Hepatocyte (in vitro differentiated cells): ENCODE measurements around the gene CSNK1G3. TPM values are rescaled to one million over a fixed set of nuclear protein-coding genes. Genes with fewer than 3 reads are reported as not detected.

Experiments used
- DNase-seq: peaks from one replicate; pipeline ENCODE4 v3.0.0-alpha.2; 2016; ENCODE audit warnings: low spot score
- H2AFZ ChIP-seq: fragments of 200-600 bp; sonication (generic); 2 replicates; pipeline ENCODE4 v1.6.0; 2016; ENCODE audit warnings: antibody characterized with exemption, mild to moderate bottlenecking
- H3K27ac ChIP-seq: fragments of 200-600 bp; sonication (generic); 2 replicates; pipeline ENCODE4 v1.5.1; 2016; ENCODE audit warnings: mild to moderate bottlenecking
- H3K27me3 ChIP-seq: fragments of 200-600 bp; sonication (generic); 2 replicates; pipeline ENCODE4 v1.6.1; 2016
- H3K36me3 ChIP-seq: fragments of 200-600 bp; sonication (generic); replicated peaks from 2 replicates; pipeline ENCODE4 v1.5.1; 2016; ENCODE audit warnings: low read depth; ENCODE audit not compliant: insufficient read depth
- H3K4me1 ChIP-seq: fragments of 200-600 bp; sonication (generic); 2 replicates; pipeline ENCODE4 v1.5.1; 2016; ENCODE audit warnings: mild to moderate bottlenecking, moderate library complexity; ENCODE audit not compliant: insufficient read depth
- H3K4me2 ChIP-seq: fragments of 200-600 bp; sonication (generic); 2 replicates; pipeline ENCODE4 v1.6.0; 2016
- H3K4me3 ChIP-seq: fragments of 200-600 bp; sonication (generic); 2 replicates; pipeline ENCODE4 v1.5.1; 2016; ENCODE audit warnings: mild to moderate bottlenecking
- H3K79me2 ChIP-seq: fragments of 200-600 bp; sonication (generic); 2 replicates; pipeline ENCODE4 v1.6.0; 2017; ENCODE audit warnings: mild to moderate bottlenecking
- H3K9me2 ChIP-seq: fragments of 200-600 bp; sonication (generic); replicated peaks from 2 replicates; pipeline ENCODE4 v1.6.0; 2017; ENCODE audit warnings: mild to moderate bottlenecking; ENCODE audit not compliant: insufficient read depth
- H3K9me3 ChIP-seq: fragments of 200-600 bp; sonication (generic); 2 replicates; pipeline ENCODE4 v1.5.1; 2016; ENCODE audit warnings: low read depth, mild to moderate bottlenecking
- H4K20me1 ChIP-seq: fragments of 200-600 bp; sonication (generic); 2 replicates; pipeline ENCODE4 v1.6.0; 2016; ENCODE audit warnings: mild to moderate bottlenecking; ENCODE audit not compliant: insufficient read depth, poor library complexity, severe bottlenecking
- CTCF ChIP-seq: fragments of 200-600 bp; sonication (generic); IDR thresholded peaks from 2 replicates; pipeline ENCODE4 v1.5.1; 2016; ENCODE audit warnings: antibody characterized with exemption, mild to moderate bottlenecking; ENCODE audit not compliant: poor library complexity
- EZH2 ChIP-seq: fragments of 200-600 bp; sonication (generic); IDR thresholded peaks from 2 replicates; pipeline ENCODE4 v1.6.1; 2016; ENCODE audit warnings: antibody characterized with exemption, mild to moderate bottlenecking, borderline replicate concordance
- EZH2phosphoT487 ChIP-seq: fragments of 200-600 bp; sonication (generic); IDR thresholded peaks from one replicate; pipeline ENCODE4 v1.6.1; 2018; ENCODE audit warnings: antibody characterized with exemption, mild to moderate bottlenecking, low read depth, moderate library complexity; ENCODE audit not compliant: unreplicated experiment, severe bottlenecking
- WGBS: methylation state at CpG from one replicate; pipeline ENCODE4 v1.1.6; 2016; ENCODE audit warnings: low lambda C conversion rate; ENCODE audit errors: missing lambda C conversion rate; 5-methylcytosine and 5-hydroxymethylcytosine counted together
- polyA plus RNA-seq: library from polyadenylated mRNA; unstranded; fragments of >200 nt; fragmentation: Nextera tagmentation; extraction: Ambion mirVana; gene quantifications from 2 replicates; pipeline ENCODE4 v1.2.1, GENCODE V29; 2016
- total RNA-seq: library from RNA; depleted of rRNA; stranded (reverse); fragments of >200 nt; gene quantifications from 2 replicates; pipeline ENCODE4 v1.2.3, GENCODE V29; 2014

CSNK1G3 gene
- total and polyA plus RNA-seq, 2 experiments from 2014 or later, result 20.8 to 59.3 TPM

DNA sequence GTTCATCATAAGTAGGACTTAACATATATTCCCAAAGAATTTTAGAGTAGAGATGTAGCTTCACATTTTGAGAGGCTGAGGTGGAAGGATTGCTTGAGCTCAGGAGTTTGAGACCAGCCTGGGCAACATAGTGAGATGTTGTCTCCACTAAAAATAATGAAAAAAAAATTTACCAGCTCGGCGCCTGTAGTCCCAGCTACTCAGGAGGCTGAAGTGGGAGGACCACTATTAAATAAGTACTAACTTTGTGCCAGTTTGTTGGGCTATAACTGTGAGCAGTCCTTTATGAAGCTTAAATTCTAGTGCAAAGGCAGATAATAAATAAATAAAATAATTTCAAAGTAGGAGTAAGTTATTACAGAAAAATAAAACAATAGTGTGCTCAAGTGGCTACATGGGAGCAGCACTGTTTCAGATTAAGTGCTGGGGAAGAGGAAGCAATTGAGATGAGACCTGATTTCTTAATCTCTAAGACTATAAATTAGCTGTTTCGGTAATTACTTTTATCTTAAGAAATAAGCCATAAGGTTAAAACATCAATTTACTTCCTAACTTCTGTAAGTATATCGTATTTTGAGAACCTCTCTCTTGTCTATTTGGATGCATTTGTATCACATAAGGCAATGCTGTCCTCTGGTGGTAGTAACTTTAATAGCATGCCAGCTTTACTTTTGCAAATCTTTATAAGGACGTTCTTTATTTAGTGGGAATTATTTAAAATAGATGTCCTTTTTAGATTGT lies 98.9 kb downstream of the CSNK1G3 start:
- no peaks in the 10 kb centered on the region for H4K20me1 ChIP-seq
- H3K9me2 ChIP-seq, result no peaks in the 10 kb centered on the region
- no peak overlapping the region for H2AFZ ChIP-seq
- 48% methylated on average over 5 of the region's 5 CpGs for WGBS
- no peak overlapping the region for H3K27ac ChIP-seq
- no peak overlapping the region for H3K4me2 ChIP-seq
- H3K4me3 ChIP-seq, result no peak overlapping the region
- no peaks in the 10 kb centered on the region for H3K9me3 ChIP-seq
- no peaks in the 10 kb centered on the region for H3K36me3 ChIP-seq
- H3K4me1 ChIP-seq, result no peaks in the 10 kb centered on the region
- no peaks in the 10 kb centered on the region for H3K27me3 ChIP-seq
- H3K79me2 ChIP-seq, result no peaks in the 10 kb centered on the region
- TF ChIP-seq CTCF (peak; percentile 95), EZH2phosphoT487 (no peak)
- DNase-seq, result peak; percentile 67

- H3K4me3 ChIP-seq, result no peak overlapping the region
- H3K9me3 ChIP-seq, result no peaks in the 10 kb centered on the region
- H4K20me1 ChIP-seq, result no peaks in the 10 kb centered on the region
- H3K4me2 ChIP-seq, result no peak overlapping the region
- no peak overlapping the region for H2AFZ ChIP-seq
- WGBS, result 76% methylated on average over 1 of the region's 1 CpG
- no peak overlapping the region for H3K27ac ChIP-seq
- H3K79me2 ChIP-seq, result no peaks in the 10 kb centered on the region
- DNase-seq, result no peak
- TF ChIP-seq CTCF (no peak), EZH2phosphoT487 (no peak), EZH2 (no peak)
- H3K9me2 ChIP-seq, result no peaks in the 10 kb centered on the region
- no peaks in the 10 kb centered on the region for H3K4me1 ChIP-seq
- H3K27me3 ChIP-seq, result no peaks in the 10 kb centered on the region
- no peaks in the 10 kb centered on the region for H3K36me3 ChIP-seq
Measured at GRCh38 chr5:123611406-123611709, 99.4 kb downstream of the CSNK1G3 start.

DNA sequence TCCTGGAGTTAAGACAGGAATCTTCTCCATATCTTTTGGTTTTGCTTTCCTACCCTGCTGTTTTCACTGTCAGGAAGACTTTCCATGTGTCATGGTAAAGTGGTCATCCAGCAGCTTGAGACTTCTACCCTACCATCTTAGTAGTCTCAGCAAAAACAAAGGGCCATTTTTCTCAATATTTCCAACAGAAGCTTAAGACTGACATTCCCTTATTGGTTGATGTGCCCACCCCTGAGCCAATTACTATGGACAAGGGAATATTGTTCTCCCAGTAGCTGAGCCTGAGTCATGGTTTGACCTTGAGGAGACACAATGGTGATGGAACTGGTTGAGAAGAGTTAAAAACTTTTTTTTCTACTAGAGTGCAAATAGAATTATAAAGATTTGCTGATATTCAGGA lies 105.6 kb downstream of the CSNK1G3 start:
- H4K20me1 ChIP-seq, result no peaks in the 10 kb centered on the region
- H3K9me2 ChIP-seq, result no peaks in the 10 kb centered on the region
- H2AFZ ChIP-seq, result no peak overlapping the region
- no peak for DNase-seq
- H3K9me3 ChIP-seq, result no peaks in the 10 kb centered on the region
- no peaks in the 10 kb centered on the region for H3K79me2 ChIP-seq
- no peaks in the 10 kb centered on the region for H3K36me3 ChIP-seq
- no peak overlapping the region for H3K4me2 ChIP-seq
- no peaks in the 10 kb centered on the region for H3K27me3 ChIP-seq
- no peaks in the 10 kb centered on the region for H3K4me1 ChIP-seq
- H3K4me3 ChIP-seq, result no peak overlapping the region
- TF ChIP-seq CTCF (no peak), EZH2phosphoT487 (no peak), EZH2 (no peak)
- H3K27ac ChIP-seq, result no peak overlapping the region

- H3K9me3 ChIP-seq, result peaks cover 6% of the 10 kb centered on the region
- no peaks in the 10 kb centered on the region for H3K27me3 ChIP-seq
Measured at GRCh38 chr5:123626051-123626450, 114.1 kb downstream of the CSNK1G3 start.

More at GRCh38 chr5:123626051-123626450, 114.1 kb downstream of the CSNK1G3 start:
- TF ChIP-seq CTCF (no peak), EZH2phosphoT487 (no peak), EZH2 (no peak)
- H3K4me2 ChIP-seq, result no peak overlapping the region
- H4K20me1 ChIP-seq, result no peaks in the 10 kb centered on the region
- no peaks in the 10 kb centered on the region for H3K9me2 ChIP-seq
- no peak overlapping the region for H2AFZ ChIP-seq
- no peak overlapping the region for H3K27ac ChIP-seq
- no peak for DNase-seq
- no peaks in the 10 kb centered on the region for H3K36me3 ChIP-seq
- H3K79me2 ChIP-seq, result no peaks in the 10 kb centered on the region
- 90% methylated on average over 2 of the region's 2 CpGs for WGBS
- no peaks in the 10 kb centered on the region for H3K4me1 ChIP-seq
- no peak overlapping the region for H3K4me3 ChIP-seq
